H9 (cell line): ENCODE results near the gene DAND5. TPM values are rescaled to one million over a fixed set of nuclear protein-coding genes. Genes with fewer than 3 reads are reported as not detected.

Experiments
- DNase-seq: peaks from one replicate; pipeline ENCODE4 v3.0.0-alpha.2; 2017
- H2AFZ ChIP-seq: one replicate; pipeline ENCODE4 v1.6.1; 2013; ENCODE audit warnings: mild to moderate bottlenecking, low read length, control low read depth, moderate library complexity
- H2AK5ac ChIP-seq: 2 replicates; pipeline ENCODE4 v1.6.1; 2013; ENCODE audit warnings: low read length, control low read depth, mixed read lengths; ENCODE audit not compliant: insufficient read length
- H2BK120ac ChIP-seq: one replicate; pipeline ENCODE4 v1.6.1; 2013; ENCODE audit warnings: low read depth, mild to moderate bottlenecking, low read length, control low read depth, inconsistent platforms; ENCODE audit not compliant: poor library complexity, severe bottlenecking
- H2BK12ac ChIP-seq: 2 replicates; pipeline ENCODE4 v1.6.1; 2013; ENCODE audit warnings: low read length, control low read depth, mixed read lengths, low read depth; ENCODE audit not compliant: insufficient read length
- H2BK15ac ChIP-seq: 2 replicates; pipeline ENCODE4 v1.6.1; 2013; ENCODE audit warnings: low read depth, low read length, control low read depth
- H2BK20ac ChIP-seq: one replicate; pipeline ENCODE4 v1.6.1; 2013; ENCODE audit warnings: low read depth, mild to moderate bottlenecking, low read length, control low read depth, inconsistent platforms; ENCODE audit not compliant: poor library complexity, severe bottlenecking
- H2BK5ac ChIP-seq: 2 replicates; pipeline ENCODE4 v1.6.1; 2013; ENCODE audit warnings: low read length, control low read depth, mixed read lengths; ENCODE audit not compliant: insufficient read length
- H3K14ac ChIP-seq: 2 replicates; pipeline ENCODE4 v1.6.1; 2013; ENCODE audit warnings: low read length, control low read depth; ENCODE audit not compliant: insufficient read depth
- H3K18ac ChIP-seq: 2 replicates; pipeline ENCODE4 v1.6.1; 2013; ENCODE audit warnings: low read depth, mild to moderate bottlenecking, mixed read lengths, low read length, control low read depth; ENCODE audit not compliant: insufficient read length
- H3K23ac ChIP-seq: 2 replicates; pipeline ENCODE4 v1.6.1; 2013; ENCODE audit warnings: low read length, control low read depth, mixed read lengths, low read depth; ENCODE audit not compliant: insufficient read length
- H3K23me2 ChIP-seq: 2 replicates; pipeline ENCODE4 v1.6.1; 2013; ENCODE audit warnings: low read depth, mild to moderate bottlenecking, mixed read lengths, low read length, control low read depth; ENCODE audit not compliant: insufficient read length, poor library complexity, severe bottlenecking
- H3K27ac ChIP-seq: 2 replicates; pipeline ENCODE4 v1.5.1; 2013; ENCODE audit warnings: low read length, control low read depth, mixed read lengths, low read depth; ENCODE audit not compliant: insufficient read length
- H3K27me3 ChIP-seq: 2 replicates; pipeline ENCODE4 v1.6.1; 2013; ENCODE audit warnings: low read length, control low read depth, inconsistent platforms; ENCODE audit not compliant: insufficient read depth
- H3K4ac ChIP-seq: 2 replicates; pipeline ENCODE4 v1.6.1; 2013; ENCODE audit warnings: low read depth, mild to moderate bottlenecking, control low read depth, inconsistent platforms, low read length, moderate library complexity
- H3K4me1 ChIP-seq: 2 replicates; pipeline ENCODE4 v1.6.1; 2013; ENCODE audit warnings: low read length, control low read depth, inconsistent platforms; ENCODE audit not compliant: insufficient read depth
- H3K4me2 ChIP-seq: 2 replicates; pipeline ENCODE4 v1.6.1; 2013; ENCODE audit warnings: low read length, control low read depth, mixed read lengths; ENCODE audit not compliant: insufficient read length, insufficient read depth
- H3K56ac ChIP-seq: 2 replicates; pipeline ENCODE4 v1.6.1; 2013; ENCODE audit warnings: low read depth, mild to moderate bottlenecking, mixed read lengths, low read length, control low read depth; ENCODE audit not compliant: insufficient read length
- H3K79me1 ChIP-seq: 2 replicates; pipeline ENCODE4 v1.6.1; 2013; ENCODE audit warnings: low read depth, mild to moderate bottlenecking, moderate library complexity, low read length, control low read depth, inconsistent platforms; ENCODE audit not compliant: insufficient read depth, poor library complexity, severe bottlenecking
- H3K79me2 ChIP-seq: 2 replicates; pipeline ENCODE4 v1.6.1; 2013; ENCODE audit warnings: low read length, control low read depth, inconsistent platforms; ENCODE audit not compliant: insufficient read depth
- H3K9ac ChIP-seq: 2 replicates; pipeline ENCODE4 v1.6.1; 2013; ENCODE audit warnings: low read length, control low read depth, mixed read lengths; ENCODE audit not compliant: insufficient read length; ENCODE audit errors: extremely low read depth
- H3K9me3 ChIP-seq: one replicate; pipeline ENCODE4 v1.6.1; 2013; ENCODE audit warnings: low read depth, low read length, inconsistent platforms; ENCODE audit not compliant: control insufficient read depth
- H3T11ph ChIP-seq: one replicate; pipeline ENCODE4 v1.6.1; 2013; ENCODE audit warnings: mild to moderate bottlenecking, low read length, control low read depth, inconsistent platforms
- H4K20me1 ChIP-seq: one replicate; pipeline ENCODE4 v1.6.1; 2013; ENCODE audit not compliant: control insufficient read depth, insufficient read length, insufficient read depth
- H4K5ac ChIP-seq: 2 replicates; pipeline ENCODE4 v1.6.1; 2013; ENCODE audit warnings: low read depth, mild to moderate bottlenecking, mixed read lengths, low read length, control low read depth; ENCODE audit not compliant: insufficient read length
- H4K8ac ChIP-seq: replicated peaks from 2 replicates; pipeline ENCODE4 v1.6.1; 2013; ENCODE audit warnings: low read length, control low read depth, mixed read lengths, low read depth; ENCODE audit not compliant: insufficient read length
- H4K91ac ChIP-seq: 2 replicates; pipeline ENCODE4 v1.6.1; 2013; ENCODE audit warnings: low read depth, mild to moderate bottlenecking, moderate library complexity, mixed read lengths, low read length, control low read depth; ENCODE audit not compliant: insufficient read length
- H3K27ac Mint-ChIP-seq, 3 experiments: 2 replicates in 2 of 3; 3 replicates in 1 of 3; pipeline ENCODE4 v1.8.0; 2020 to 2021; ENCODE audit warnings: mixed read lengths in 3 of 3, mild to moderate bottlenecking in 1 of 3, moderate library complexity in 1 of 3
- H3K27me3 Mint-ChIP-seq: 2 replicates; pipeline ENCODE4 v1.8.0; 2021; ENCODE audit warnings: low read depth, mild to moderate bottlenecking, moderate library complexity, mixed read lengths
- H3K36me3 Mint-ChIP-seq, 3 experiments: 2 replicates in 2 of 3; 3 replicates in 1 of 3; pipeline ENCODE4 v1.8.0; 2020 to 2021; ENCODE audit warnings: low read depth in 3 of 3, mixed read lengths in 3 of 3; ENCODE audit not compliant: insufficient read depth in 1 of 3
- H3K4me1 Mint-ChIP-seq, 2 experiments: 2 replicates each; pipeline ENCODE4 v1.8.0; 2020; ENCODE audit warnings: mixed read lengths in 2 of 2
- H3K4me3 Mint-ChIP-seq, 2 experiments: 2 replicates in 1 of 2; 3 replicates in 1 of 2; pipeline ENCODE4 v1.8.0; 2020 to 2021; ENCODE audit warnings: mild to moderate bottlenecking in 2 of 2, mixed read lengths in 2 of 2, moderate library complexity in 1 of 2
- H3K9me3 Mint-ChIP-seq, 2 experiments: 2 replicates in 1 of 2; 3 replicates in 1 of 2; pipeline ENCODE4 v1.8.0; 2020; ENCODE audit warnings: mild to moderate bottlenecking in 2 of 2, mixed read lengths in 2 of 2, moderate library complexity in 1 of 2
- WGBS: extraction: QIAGEN DNeasy Blood & Tissue Kit; methylation state at CpG from one replicate; pipeline ENCODE4 v1.1.7; 2013; ENCODE audit warnings: missing lambda C conversion rate, low lambda C conversion rate, mixed read lengths; ENCODE audit not compliant: insufficient read length; ENCODE audit errors: extremely low coverage; 5-methylcytosine and 5-hydroxymethylcytosine counted together
- total RNA-seq: library from RNA; stranded (reverse); gene quantifications from 2 replicates; pipeline ENCODE4 v1.2.1, GENCODE V29; 2021
- TF ChIP-seq, protein P1 (sequence below): fragments of 200-600 bp; sonication (generic); conservative IDR thresholded peaks from 3 replicates; pipeline ENCODE4 v1.8.0; 2021; ENCODE audit warnings: antibody characterized with exemption, mild to moderate bottlenecking

DAND5 gene
- total RNA-seq, 1 experiment from 2014 or later, result 0.11 TPM

DNA sequence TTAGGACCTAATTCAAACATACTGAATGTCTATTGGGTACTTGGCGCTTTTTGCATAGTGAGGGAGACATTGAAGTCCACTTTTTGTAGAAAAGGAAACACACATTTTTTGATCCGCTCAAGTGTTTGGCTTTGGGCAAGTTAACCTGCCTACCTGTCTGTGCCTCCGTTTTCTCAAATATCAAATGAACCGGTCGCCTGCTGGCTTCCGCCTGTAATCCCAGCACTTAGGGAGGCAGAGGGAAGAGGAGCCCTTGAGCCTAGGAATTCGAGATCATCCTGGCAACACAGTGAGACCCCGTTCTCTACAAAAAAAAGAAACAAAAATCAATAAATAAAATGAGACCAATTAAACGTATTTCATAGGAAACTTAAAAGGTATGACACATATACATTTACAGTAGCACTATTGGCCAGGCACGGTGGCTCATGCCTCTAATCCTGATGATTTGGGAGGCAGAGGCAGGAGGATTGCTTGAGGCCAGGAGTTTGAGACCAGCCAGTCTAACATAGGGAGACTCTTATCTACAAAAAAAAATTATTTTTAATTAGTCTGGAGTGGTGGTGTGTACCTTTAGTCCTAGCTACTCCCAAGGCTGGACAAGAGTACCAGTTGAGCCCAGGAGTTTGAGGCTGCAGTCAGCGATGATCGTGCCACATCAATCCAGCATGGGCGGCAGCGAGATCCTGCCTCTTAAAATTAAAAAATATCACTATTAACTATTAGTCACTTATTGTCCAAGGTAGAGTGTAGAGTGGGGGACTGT is 22.5 kb upstream of the DAND5 start:
- no CpG with 5 or more reads among the region's 14 CpGs for WGBS
- Histone ChIP-seq H3K9ac (peak overlapping the region; percentile 97), H4K5ac (no peak overlapping the region), H3K9me3 (no peaks in the 10 kb centered on the region), H3T11ph (no peak overlapping the region), H4K91ac (no peak overlapping the region), H3K23me2 (no peaks in the 10 kb centered on the region), H2BK5ac (no peak overlapping the region), H2AK5ac (no peak overlapping the region), H3K4me1 (no peaks in the 10 kb centered on the region), H3K18ac (no peak overlapping the region), H4K20me1 (no peaks in the 10 kb centered on the region), H3K27me3 (no peaks in the 10 kb centered on the region), H2BK15ac (no peak overlapping the region), H3K4ac (no peak overlapping the region), H4K8ac (no peak overlapping the region), H2BK12ac (no peak overlapping the region), H2BK20ac (no peak overlapping the region), H2BK120ac (no peak overlapping the region), H3K14ac (no peak overlapping the region), H3K27ac (peak overlapping the region; percentile 42), H3K4me2 (peak overlapping the region; percentile 96), H3K23ac (no peak overlapping the region), H2AFZ (no peak overlapping the region), H3K79me1 (no peaks in the 10 kb centered on the region), H3K56ac (no peak overlapping the region), H3K79me2 (no peaks in the 10 kb centered on the region; the same call in 1 of the 2 replicates)
- no peak for DNase-seq
- 0 out of 5 replicates have a peak, but pooled peaks cover 0 to 3% of the 10 kb centered on the region in 2 experiments for H3K9me3 Mint-ChIP-seq
- peaks cover 10 to 22% of the 10 kb centered on the region in 2 experiments for H3K4me1 Mint-ChIP-seq
- TF ChIP-seq, protein P1, sequence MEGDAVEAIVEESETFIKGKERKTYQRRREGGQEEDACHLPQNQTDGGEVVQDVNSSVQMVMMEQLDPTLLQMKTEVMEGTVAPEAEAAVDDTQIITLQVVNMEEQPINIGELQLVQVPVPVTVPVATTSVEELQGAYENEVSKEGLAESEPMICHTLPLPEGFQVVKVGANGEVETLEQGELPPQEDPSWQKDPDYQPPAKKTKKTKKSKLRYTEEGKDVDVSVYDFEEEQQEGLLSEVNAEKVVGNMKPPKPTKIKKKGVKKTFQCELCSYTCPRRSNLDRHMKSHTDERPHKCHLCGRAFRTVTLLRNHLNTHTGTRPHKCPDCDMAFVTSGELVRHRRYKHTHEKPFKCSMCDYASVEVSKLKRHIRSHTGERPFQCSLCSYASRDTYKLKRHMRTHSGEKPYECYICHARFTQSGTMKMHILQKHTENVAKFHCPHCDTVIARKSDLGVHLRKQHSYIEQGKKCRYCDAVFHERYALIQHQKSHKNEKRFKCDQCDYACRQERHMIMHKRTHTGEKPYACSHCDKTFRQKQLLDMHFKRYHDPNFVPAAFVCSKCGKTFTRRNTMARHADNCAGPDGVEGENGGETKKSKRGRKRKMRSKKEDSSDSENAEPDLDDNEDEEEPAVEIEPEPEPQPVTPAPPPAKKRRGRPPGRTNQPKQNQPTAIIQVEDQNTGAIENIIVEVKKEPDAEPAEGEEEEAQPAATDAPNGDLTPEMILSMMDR, result no peak
- peak overlapping the region; percentile 81 to 98 (median 93); a peak in 6 of 7 replicates for H3K27ac Mint-ChIP-seq
- peaks cover 56 to 83% (median 75%) of the 10 kb centered on the region in 3 experiments for H3K36me3 Mint-ChIP-seq
- no peaks in the 10 kb centered on the region for H3K27me3 Mint-ChIP-seq
- H3K4me3 Mint-ChIP-seq, result peak overlapping the region; percentile 79 to 90
